Measurements from ENCODE around the gene ZKSCAN5.
"Not testable (repeated sequence)": the region's sequence is repeated elsewhere in the genome, so short reads cannot be mapped to it uniquely, and the experiment has no call there.

The ZKSCAN5 gene

GRCh38 chr7:99557196-99557607 lies 52.7 kb downstream of the ZKSCAN5 start:
- no peak for DNase-seq

- DNase-seq = peak in 1 of 2 experiments; percentile 46
Observed at GRCh38 chr7:99557940-99558305, 53.5 kb downstream of the ZKSCAN5 start.

GRCh38 chr7:99558306-99559174 lies 54.1 kb downstream of the ZKSCAN5 start, which contains the start of gene ZNF655:
ZNF655 (plus strand) TSS chr7:99558642; CDS start chr7:99560560, 1,918 bp downstream.
- DNase-seq = peak; percentile 96

GRCh38 chr7:99559175-99559915 lies 54.9 kb downstream of the ZKSCAN5 start:
- no peak for DNase-seq

- DNase-seq = no peak
Observed at GRCh38 chr7:99560834-99561736, 56.6 kb downstream of the ZKSCAN5 start.

- DNase-seq = no peak
Observed at GRCh38 chr7:99561737-99562051, 57.2 kb downstream of the ZKSCAN5 start.

- no peak for DNase-seq
Observed at GRCh38 chr7:99562114-99562784, 57.8 kb downstream of the ZKSCAN5 start.

- no peak for DNase-seq
Observed at GRCh38 chr7:99562832-99563231, 58.4 kb downstream of the ZKSCAN5 start.

- no peak for DNase-seq
Observed at GRCh38 chr7:99563650-99564049, 59.2 kb downstream of the ZKSCAN5 start.

GRCh38 chr7:99568770-99569169 lies 64.3 kb downstream of the ZKSCAN5 start:
- not testable (repeated sequence) for DNase-seq

- DNase-seq = no peak
Observed at GRCh38 chr7:99571768-99572167, 67.3 kb downstream of the ZKSCAN5 start.

GRCh38 chr7:99573257-99573656 lies 68.8 kb downstream of the ZKSCAN5 start:
- no peak for DNase-seq

GRCh38 chr7:99576251-99576650 lies 71.8 kb downstream of the ZKSCAN5 start:
- DNase-seq = no peak

- DNase-seq = no peak
Observed at GRCh38 chr7:99579281-99579955, 75.0 kb downstream of the ZKSCAN5 start.

- peak; percentile 51 to 68 for DNase-seq
Observed at GRCh38 chr7:99579956-99580777, 75.7 kb downstream of the ZKSCAN5 start.

GRCh38 chr7:99580778-99581332 lies 76.4 kb downstream of the ZKSCAN5 start:
- DNase-seq = not testable (repeated sequence)

Data from NCI-H2081 (cell line).